ENCODE measurements around the gene TTL.

Gene TTL

GRCh38 chr2:112488201-112488600 is 6.2 kb downstream of the TTL start:
- no peak overlapping the region for H3K4me3 ChIP-seq (ENCODE audit: low read length)
- TF ChIP-seq CTCF (IDR thresholded peaks at IDR 0.05; ENCODE audit: low read depth, low read length, poor library complexity, severe bottlenecking): no peak
- TF ChIP-seq EZH2phosphoT487 (IDR thresholded peaks at IDR 0.05; ENCODE audit: borderline replicate concordance, low read length): no peak
- peaks cover 5% of the 10 kb centered on the region; the same call in 1 of the 2 replicates for H4K20me1 ChIP-seq (ENCODE audit: control insufficient read depth, insufficient read depth, low read depth, low read length)
- peaks cover 9% of the 10 kb centered on the region for H3K4me1 ChIP-seq (ENCODE audit: control insufficient read depth, low read length)
- H3F3A ChIP-seq (ENCODE audit: control insufficient read depth, insufficient read depth): peaks cover 3% of the 10 kb centered on the region; the same call in 1 of the 2 replicates
- H3K79me2 ChIP-seq (ENCODE audit: control insufficient read depth, low read length): peaks cover 69% of the 10 kb centered on the region
- no peaks in the 10 kb centered on the region for H3K27me3 ChIP-seq (ENCODE audit: control insufficient read depth, low read length)
- no peaks in the 10 kb centered on the region for H3K9me3 ChIP-seq (ENCODE audit: control insufficient read depth, insufficient read depth, low read length)
- no peak overlapping the region for H3K27ac ChIP-seq (ENCODE audit: low read depth, low read length)
- no peak overlapping the region for H3K4me2 ChIP-seq (ENCODE audit: low read length)
- peaks cover 56% of the 10 kb centered on the region for H3K36me3 ChIP-seq (ENCODE audit: control insufficient read depth, low read length)
- no peaks in the 10 kb centered on the region for H3K9me2 ChIP-seq (replicated peaks; ENCODE audit: control insufficient read depth, low read length)

GRCh38 chr2:112491946-112492345 is 10.0 kb downstream of the TTL start:
- no peak for TF ChIP-seq EZH2phosphoT487 (IDR thresholded peaks at IDR 0.05; ENCODE audit: borderline replicate concordance, low read length)
- no peak for TF ChIP-seq CTCF (IDR thresholded peaks at IDR 0.05; ENCODE audit: low read depth, low read length, poor library complexity, severe bottlenecking)
- Histone ChIP-seq H3K27me3 (ENCODE audit: control insufficient read depth, low read length) (no peaks in the 10 kb centered on the region), H4K20me1 (ENCODE audit: control insufficient read depth, insufficient read depth, low read depth, low read length) (peaks cover 3% of the 10 kb centered on the region; the same call in 1 of the 2 replicates), H3K4me1 (ENCODE audit: control insufficient read depth, low read length) (no peaks in the 10 kb centered on the region), H3K9me2 (replicated peaks; ENCODE audit: control insufficient read depth, low read length) (no peaks in the 10 kb centered on the region), H3K27ac (ENCODE audit: low read depth, low read length) (no peak overlapping the region), H3K9me3 (ENCODE audit: control insufficient read depth, insufficient read depth, low read length) (no peaks in the 10 kb centered on the region), H3K4me2 (ENCODE audit: low read length) (no peak overlapping the region), H3K36me3 (ENCODE audit: control insufficient read depth, low read length) (peaks cover 40% of the 10 kb centered on the region), H3K4me3 (ENCODE audit: low read length) (no peak overlapping the region), H3F3A (ENCODE audit: control insufficient read depth, insufficient read depth) (peaks cover 3% of the 10 kb centered on the region; the same call in 1 of the 2 replicates), H3K79me2 (ENCODE audit: control insufficient read depth, low read length) (peaks cover 33% of the 10 kb centered on the region)

- TF ChIP-seq CTCF (IDR thresholded peaks at IDR 0.05; ENCODE audit: low read depth, low read length, poor library complexity, severe bottlenecking): no peak
- TF ChIP-seq EZH2phosphoT487 (IDR thresholded peaks at IDR 0.05; ENCODE audit: borderline replicate concordance, low read length): no peak
- Histone ChIP-seq H3K9me3 (ENCODE audit: control insufficient read depth, insufficient read depth, low read length) (no peaks in the 10 kb centered on the region), H4K20me1 (ENCODE audit: control insufficient read depth, insufficient read depth, low read depth, low read length) (no peaks in the 10 kb centered on the region), H3F3A (ENCODE audit: control insufficient read depth, insufficient read depth) (peaks cover 3% of the 10 kb centered on the region; the same call in 1 of the 2 replicates), H3K4me2 (ENCODE audit: low read length) (no peak overlapping the region), H3K4me1 (ENCODE audit: control insufficient read depth, low read length) (no peaks in the 10 kb centered on the region), H3K27ac (ENCODE audit: low read depth, low read length) (no peak overlapping the region), H3K9me2 (replicated peaks; ENCODE audit: control insufficient read depth, low read length) (no peaks in the 10 kb centered on the region), H3K36me3 (ENCODE audit: control insufficient read depth, low read length) (peaks cover 30% of the 10 kb centered on the region), H3K79me2 (ENCODE audit: control insufficient read depth, low read length) (peaks cover 22% of the 10 kb centered on the region), H3K27me3 (ENCODE audit: control insufficient read depth, low read length) (no peaks in the 10 kb centered on the region), H3K4me3 (ENCODE audit: low read length) (no peak overlapping the region)
These were observed 11.1 kb downstream of the TTL start for GRCh38 chr2:112493048-112493447.

All from DOHH2 (cell line).